EH (cell line): ENCODE results near the gene ZNF750.
A peak's percentile ranks its signal among the peaks of the same experiment; 100 is the strongest.

ENCODE experiments used
- DNase-seq: peaks from one replicate; pipeline ENCODE4 v3.0.0-alpha.2; 2015; ENCODE audit warnings: low read depth

ZNF750 gene

DNA sequence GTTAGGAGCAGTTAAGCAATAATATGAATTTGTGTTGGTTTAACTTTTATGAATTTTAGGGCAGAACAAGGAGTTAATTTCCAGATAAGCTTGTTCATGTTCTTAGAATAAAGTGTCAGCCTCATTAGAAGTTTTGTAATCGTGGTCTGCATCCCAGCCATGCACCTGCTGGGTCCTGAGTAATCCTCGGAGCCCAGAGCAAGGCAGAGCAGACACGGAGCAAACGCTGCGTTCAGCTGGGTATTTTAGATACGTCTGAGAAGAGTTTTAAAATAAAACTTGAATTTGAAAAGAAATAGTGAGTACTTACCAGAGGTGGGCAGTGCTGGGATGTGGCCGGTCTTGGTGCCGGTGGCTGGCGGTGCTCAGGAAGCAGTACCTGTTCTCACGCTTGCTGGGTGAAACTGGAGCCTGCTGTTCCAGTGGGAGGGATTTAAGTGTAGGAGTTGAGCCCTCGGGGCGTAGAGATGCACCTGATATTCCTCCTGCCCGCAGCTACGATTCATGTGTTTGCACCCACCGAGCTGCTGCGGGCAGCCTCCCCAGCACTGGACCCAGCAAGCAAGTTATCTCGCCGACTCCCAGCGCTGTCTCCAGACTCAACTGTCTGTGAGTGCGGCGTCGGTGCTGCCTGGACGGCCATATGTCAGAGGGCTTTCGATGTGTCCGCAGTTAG is at the start of gene ZNF750:
Gene ZNF750 (minus strand): TSS at position 406 of the 676 bp plus-strand sequence. CDS start 7,568 bp downstream, outside the sequence.
- DNase-seq, result no peak

DNA sequence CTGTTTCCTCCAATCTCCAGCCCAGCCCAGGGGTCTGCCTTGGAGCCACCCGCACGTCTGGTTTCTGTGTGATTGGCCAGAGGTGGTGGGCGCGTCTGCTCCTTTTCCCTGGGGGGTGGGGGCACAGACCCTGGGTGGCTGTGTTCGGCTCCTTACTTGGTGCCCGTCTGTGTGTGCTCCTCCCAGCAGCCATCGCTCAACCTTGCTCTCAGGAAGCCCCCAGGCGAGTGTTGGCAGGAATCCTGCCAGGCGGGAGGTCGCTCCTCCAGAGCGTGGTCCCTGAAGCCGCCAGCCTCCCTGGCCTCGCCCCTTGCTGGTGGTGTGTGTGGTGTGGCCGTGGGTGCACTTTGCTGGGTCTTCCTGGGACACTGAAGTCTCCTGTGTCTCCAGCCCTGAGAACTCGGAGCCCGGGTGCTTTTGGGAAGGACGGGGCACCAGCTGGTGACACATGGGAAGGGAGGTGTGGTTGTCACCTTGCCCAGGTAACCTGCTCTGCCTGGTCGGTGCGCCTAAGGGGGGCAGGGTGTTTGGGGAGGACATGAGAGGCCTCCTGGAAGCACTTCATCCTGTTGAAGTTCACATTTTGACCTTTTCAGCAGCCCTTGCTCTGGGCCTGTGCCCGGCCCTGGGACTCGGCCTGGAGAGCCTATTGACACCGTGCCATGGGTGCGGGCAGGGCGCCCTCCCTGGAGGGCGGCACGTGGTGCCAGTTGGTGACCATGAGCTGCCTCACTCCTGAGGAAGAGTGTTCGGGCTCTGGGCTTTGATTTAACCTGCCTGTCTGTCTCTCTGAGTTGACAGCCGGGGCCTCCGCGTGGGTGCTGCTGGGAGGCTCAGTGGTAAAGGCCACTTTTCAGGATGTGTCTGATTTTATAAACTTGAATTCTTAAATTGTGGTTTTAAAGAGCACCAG is 49.0 kb upstream of the ZNF750 start:
- no peak for DNase-seq

- DNase-seq, result no peak
Observed at GRCh38 chr17:82887255-82888164, 47.7 kb upstream of the ZNF750 start.

DNA sequence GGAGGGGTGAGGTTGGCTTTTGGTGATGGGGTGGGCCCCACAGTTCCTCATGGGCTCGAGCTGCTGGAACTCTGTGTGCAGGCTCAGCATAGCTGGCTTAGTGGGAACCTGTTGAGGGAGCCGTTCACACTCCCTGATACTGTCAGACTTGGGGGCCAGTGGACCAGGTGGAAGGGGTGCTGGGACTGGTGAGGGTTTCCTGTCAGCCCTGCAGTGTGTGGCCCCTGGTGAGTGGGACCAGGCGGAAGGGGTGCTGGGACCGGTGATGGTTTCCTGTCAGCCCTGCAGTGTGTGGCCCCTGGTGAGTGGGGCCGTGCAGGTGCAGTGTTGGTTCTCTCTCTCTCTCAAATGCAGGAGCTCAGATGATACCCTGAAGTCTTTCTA is 45.1 kb upstream of the ZNF750 start:
- DNase-seq, result no peak

DNA sequence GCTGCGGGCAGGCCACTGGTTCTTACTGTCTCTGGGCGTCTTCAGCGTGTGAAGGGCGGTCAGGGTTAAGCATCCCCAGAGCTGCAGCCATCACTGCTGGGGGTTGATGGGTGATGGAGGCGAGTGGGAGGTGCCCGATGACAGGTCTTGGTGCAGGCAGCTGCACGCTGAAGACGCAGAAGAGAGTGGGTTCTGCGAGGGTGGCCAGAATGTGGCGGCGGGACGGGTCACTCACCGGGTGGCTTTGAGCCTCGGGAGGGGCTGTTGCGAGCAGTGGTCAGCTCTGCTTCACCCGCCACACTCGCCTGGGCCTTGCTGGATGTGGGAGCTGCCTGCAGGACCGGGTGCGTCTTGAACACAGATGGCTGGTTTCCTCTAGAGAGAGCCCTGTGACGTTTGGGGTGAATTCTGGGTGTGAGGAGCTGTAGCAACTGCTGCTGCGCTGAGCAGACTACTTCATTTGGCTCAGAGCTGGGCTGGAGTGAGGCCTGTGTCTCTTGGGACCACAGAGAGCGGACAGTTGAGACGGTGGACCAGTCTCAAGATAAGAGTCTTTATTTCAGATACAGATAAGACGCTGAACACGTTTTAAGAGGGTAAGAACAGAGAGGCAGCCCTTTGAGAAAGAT is 44.6 kb upstream of the ZNF750 start:
- DNase-seq, result no peak

GRCh38 chr17:82883419-82884031 is 43.7 kb upstream of the ZNF750 start:
- no peak for DNase-seq

- no peak for DNase-seq
Observed at GRCh38 chr17:82882715-82883418, 43.0 kb upstream of the ZNF750 start.

DNA sequence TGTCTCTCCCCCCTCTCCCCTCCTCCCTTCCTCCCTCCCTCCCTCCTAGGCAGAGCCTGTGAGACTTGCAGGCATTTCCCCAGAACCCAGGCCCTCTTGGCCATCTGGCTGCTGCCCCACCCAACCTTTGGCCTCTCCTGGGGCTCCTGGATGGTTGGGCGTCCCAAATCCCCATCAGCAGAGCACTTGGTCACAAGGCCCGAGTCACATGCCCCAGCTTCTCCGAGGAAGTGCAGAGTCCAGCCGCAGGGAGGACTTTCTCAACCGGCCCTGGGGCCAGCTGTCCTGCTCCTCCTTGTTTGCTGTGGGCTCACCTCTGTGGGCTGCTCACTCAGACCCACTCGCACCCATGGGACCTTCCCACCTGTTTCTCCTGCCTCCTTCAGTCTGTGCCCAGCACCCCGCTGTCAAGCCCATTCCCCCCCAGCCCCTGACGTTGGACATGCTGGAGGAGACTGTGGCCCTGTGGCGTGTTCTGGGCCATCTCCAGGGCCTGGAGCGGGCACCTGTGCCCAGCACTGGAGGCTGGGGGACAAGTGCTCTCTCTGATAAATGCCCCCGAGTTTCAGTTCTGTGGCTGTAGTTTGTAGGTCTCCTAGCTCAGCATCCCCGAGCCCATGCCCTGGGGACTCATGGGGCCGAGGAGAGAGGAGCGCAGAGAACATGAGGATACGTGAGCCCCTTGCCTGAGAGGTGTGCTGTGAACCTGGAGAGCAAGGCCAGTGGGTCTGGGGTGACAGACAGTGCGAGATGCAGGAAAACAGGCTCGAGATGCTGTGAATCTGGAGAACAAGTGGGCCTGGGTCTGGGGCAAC is 42.3 kb upstream of the ZNF750 start:
- no peak for DNase-seq

GRCh38 chr17:82881324-82881823 is 41.6 kb upstream of the ZNF750 start:
- no peak for DNase-seq

DNA sequence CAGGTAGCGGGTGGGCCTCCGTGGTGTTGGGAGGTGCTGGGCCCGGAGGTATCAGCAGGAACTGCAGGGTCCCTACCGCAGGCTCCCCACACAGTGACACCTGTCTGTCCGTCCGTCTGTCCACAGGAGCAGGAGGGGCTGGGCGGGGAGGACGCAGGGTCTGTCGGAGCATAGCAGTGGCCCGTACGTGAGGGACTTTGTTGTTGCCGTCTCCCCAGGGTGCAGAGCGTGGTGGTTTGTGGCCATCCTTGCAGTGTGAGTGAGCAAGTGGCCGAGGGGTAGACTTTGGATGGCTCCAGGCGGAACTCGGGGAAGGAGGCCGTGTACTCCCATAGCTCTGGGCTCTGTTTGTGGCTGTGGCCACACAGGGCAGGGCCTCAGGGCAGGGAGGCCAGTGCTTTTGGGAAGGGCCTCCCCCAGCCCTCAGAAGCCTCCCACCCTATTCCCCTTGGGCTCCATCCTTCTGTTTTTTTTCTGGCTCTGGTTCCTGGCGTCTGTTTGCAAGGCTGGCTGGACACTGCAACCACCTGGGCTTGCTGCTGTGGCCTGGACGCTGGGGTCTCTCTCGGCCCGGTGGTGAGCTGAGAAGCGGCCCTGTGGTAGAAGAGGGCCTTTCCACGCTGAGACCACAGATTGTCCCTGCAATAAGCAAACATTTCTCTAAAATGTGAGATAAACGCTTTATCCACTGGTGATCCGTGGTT is 41.0 kb upstream of the ZNF750 start:
- DNase-seq, result no peak

DNA sequence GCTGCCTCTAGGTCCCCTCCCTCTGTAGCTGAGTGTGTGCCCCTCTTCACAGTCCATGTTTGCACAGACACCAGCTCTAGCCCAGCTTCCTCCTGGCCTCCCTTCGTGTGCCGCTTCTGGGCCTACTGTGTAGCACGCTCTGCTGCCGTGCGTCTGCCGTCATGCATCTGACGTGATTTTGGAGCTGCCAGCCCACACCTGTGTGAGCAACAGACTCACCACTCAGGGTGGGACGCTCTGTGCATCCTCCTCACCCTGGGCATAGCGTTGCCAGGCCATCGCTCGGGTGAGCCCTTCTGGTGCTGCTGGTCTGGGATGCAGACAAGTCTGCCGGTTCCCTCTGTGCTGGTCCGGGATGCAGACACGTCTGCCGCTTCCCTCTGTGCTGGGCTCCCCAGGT is 39.4 kb upstream of the ZNF750 start:
- DNase-seq, result no peak

- DNase-seq, result no peak
Observed at GRCh38 chr17:82878527-82878926, 38.7 kb upstream of the ZNF750 start.

DNA sequence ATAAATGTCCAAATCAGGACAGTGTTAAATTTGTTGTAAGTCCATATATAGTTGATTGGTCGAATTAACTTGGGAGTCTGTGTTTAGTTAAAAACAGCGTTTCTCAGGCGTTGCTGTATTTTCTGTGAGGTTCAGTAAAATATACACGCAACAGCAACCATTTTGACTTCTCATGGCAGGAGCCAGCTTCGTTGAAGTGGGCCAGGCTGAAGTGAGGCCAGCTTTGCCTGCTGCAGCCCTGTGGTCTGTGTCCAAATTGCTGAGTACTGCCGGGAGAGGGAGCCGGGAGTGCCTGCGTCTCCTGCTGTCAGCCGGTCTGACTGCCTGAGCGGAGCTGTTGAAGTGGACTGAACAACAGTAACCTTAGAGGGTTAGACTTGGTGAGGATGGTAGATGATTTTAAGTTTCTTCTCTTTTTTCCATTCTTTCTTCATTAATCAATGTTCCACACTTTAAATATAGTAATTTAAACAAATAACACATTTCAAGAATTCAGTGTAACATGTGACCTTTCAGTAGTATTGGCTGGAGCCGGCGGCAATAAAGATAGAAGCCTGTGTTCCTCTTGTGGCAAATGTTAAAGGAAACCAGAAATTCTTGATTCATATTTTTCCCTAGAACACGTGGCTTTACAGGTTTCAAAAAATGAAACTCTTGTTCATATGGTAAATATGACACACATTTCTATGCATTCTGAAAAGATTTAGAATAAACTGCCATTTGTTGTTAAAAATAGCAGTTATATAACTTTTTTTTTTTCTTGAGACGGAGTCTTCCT is 37.0 kb upstream of the ZNF750 start:
- DNase-seq, result peak; percentile 63

DNA sequence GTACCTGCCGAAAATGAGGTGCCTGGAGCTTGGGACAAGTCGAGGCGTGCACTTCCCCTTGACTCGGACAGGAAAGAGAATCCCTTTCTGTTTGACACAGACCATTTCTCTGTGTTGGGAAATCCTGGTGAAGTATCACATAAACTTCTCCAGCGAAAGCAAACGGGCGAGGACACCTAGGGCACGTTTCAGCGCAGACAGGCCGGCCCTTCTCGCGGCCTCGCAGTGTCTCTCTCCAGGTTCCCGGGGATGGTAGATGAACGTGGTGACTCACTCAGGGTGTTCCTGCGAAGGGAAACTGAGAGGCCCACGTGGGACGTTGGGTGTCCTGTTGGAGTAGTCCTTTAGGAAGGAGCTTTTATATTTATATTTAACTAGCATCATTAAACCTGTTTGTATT is 36.3 kb upstream of the ZNF750 start:
- DNase-seq, result no peak

GRCh38 chr17:82875407-82875856 is 35.6 kb upstream of the ZNF750 start:
- DNase-seq, result no peak

- no peak for DNase-seq
Observed at GRCh38 chr17:82874011-82874835, 34.4 kb upstream of the ZNF750 start.

- no peak for DNase-seq
Observed at GRCh38 chr17:82873521-82873920, 33.7 kb upstream of the ZNF750 start.
